Activated CD4-positive, CD25-positive, alpha-beta regulatory T cell (primary cell): ENCODE measurements around the gene SERPINB4.
"Not testable (repeated sequence)": the region's sequence is repeated elsewhere in the genome, so short reads cannot be mapped to it uniquely, and the experiment has no call there.

ENCODE experiments used
- DNase-seq, 4 experiments: peaks; one replicate each; lab custom pipeline; 2025; lab: John Stamatoyannopoulos, UW

Gene SERPINB4

GRCh38 chr18:63644142-63644541 lies at the start of gene SERPINB4:
Gene SERPINB4 (minus strand): TSS chr18:63644256. CDS start chr18:63643577, 679 bp downstream.
- DNase-seq = not testable (repeated sequence)

- no peak for DNase-seq
Observed at GRCh38 chr18:63689064-63689463, 45.0 kb upstream of the SERPINB4 start.

GRCh38 chr18:63686871-63687270 lies 42.8 kb upstream of the SERPINB4 start:
- DNase-seq = no peak

GRCh38 chr18:63684718-63685117 lies 40.7 kb upstream of the SERPINB4 start:
- no peak for DNase-seq

- no peak for DNase-seq
Observed at GRCh38 chr18:63683890-63684289, 39.8 kb upstream of the SERPINB4 start.

- DNase-seq = no peak
Observed at GRCh38 chr18:63683152-63683551, 39.1 kb upstream of the SERPINB4 start.

- no peak for DNase-seq
Observed at GRCh38 chr18:63681449-63682340, 37.6 kb upstream of the SERPINB4 start.

GRCh38 chr18:63679820-63680606 lies 36.0 kb upstream of the SERPINB4 start:
- no peak for DNase-seq

- DNase-seq = no peak
Observed at GRCh38 chr18:63677500-63678225, 33.6 kb upstream of the SERPINB4 start.

GRCh38 chr18:63676526-63677323 lies 32.7 kb upstream of the SERPINB4 start:
- no peak for DNase-seq

GRCh38 chr18:63664571-63664970 lies 20.5 kb upstream of the SERPINB4 start:
- no peak for DNase-seq

- not testable (repeated sequence) for DNase-seq
Observed at GRCh38 chr18:63661750-63662149, 17.7 kb upstream of the SERPINB4 start, which contains the start of gene SERPINB3. Gene SERPINB3 (minus strand): TSS chr18:63661893. CDS start chr18:63661216, 677 bp downstream.

GRCh38 chr18:63658920-63659319 lies 14.9 kb upstream of the SERPINB4 start:
- not testable (repeated sequence) for DNase-seq

GRCh38 chr18:63650271-63650670 lies 6.2 kb upstream of the SERPINB4 start:
- not testable (repeated sequence) for DNase-seq

- no peak for DNase-seq
Observed at GRCh38 chr18:63648241-63648640, 4.2 kb upstream of the SERPINB4 start.

- DNase-seq = no peak
Observed at GRCh38 chr18:63646936-63647335, 2.9 kb upstream of the SERPINB4 start.

- not testable (repeated sequence) for DNase-seq
Observed at GRCh38 chr18:63644694-63645093, 638 bp upstream of the SERPINB4 start.

- DNase-seq = not testable (repeated sequence)
Observed at GRCh38 chr18:63642668-63643356, 1.2 kb downstream of the SERPINB4 start.

GRCh38 chr18:63641157-63641680 lies 2.8 kb downstream of the SERPINB4 start:
- DNase-seq = not testable (repeated sequence)

GRCh38 chr18:63637703-63638102 lies 6.4 kb downstream of the SERPINB4 start:
- no peak for DNase-seq
